HG02798 (cell line): ENCODE measurements around the gene SNRNP70.
A peak's percentile ranks its signal among the peaks of the same experiment; 100 is the strongest.
"Not testable (repeated sequence)": the region's sequence is repeated elsewhere in the genome, so short reads cannot be mapped to it uniquely, and the experiment has no call there.

Experiments used
- ATAC-seq: cut with Tn5 transposase; IDR thresholded peaks from one replicate; pipeline ENCODE4 v1.9.1; 2021; ENCODE audit warnings: mild to moderate bottlenecking; ENCODE audit not compliant: unreplicated experiment, poor library complexity

SNRNP70 gene, protein sequence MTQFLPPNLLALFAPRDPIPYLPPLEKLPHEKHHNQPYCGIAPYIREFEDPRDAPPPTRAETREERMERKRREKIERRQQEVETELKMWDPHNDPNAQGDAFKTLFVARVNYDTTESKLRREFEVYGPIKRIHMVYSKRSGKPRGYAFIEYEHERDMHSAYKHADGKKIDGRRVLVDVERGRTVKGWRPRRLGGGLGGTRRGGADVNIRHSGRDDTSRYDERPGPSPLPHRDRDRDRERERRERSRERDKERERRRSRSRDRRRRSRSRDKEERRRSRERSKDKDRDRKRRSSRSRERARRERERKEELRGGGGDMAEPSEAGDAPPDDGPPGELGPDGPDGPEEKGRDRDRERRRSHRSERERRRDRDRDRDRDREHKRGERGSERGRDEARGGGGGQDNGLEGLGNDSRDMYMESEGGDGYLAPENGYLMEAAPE

DNA sequence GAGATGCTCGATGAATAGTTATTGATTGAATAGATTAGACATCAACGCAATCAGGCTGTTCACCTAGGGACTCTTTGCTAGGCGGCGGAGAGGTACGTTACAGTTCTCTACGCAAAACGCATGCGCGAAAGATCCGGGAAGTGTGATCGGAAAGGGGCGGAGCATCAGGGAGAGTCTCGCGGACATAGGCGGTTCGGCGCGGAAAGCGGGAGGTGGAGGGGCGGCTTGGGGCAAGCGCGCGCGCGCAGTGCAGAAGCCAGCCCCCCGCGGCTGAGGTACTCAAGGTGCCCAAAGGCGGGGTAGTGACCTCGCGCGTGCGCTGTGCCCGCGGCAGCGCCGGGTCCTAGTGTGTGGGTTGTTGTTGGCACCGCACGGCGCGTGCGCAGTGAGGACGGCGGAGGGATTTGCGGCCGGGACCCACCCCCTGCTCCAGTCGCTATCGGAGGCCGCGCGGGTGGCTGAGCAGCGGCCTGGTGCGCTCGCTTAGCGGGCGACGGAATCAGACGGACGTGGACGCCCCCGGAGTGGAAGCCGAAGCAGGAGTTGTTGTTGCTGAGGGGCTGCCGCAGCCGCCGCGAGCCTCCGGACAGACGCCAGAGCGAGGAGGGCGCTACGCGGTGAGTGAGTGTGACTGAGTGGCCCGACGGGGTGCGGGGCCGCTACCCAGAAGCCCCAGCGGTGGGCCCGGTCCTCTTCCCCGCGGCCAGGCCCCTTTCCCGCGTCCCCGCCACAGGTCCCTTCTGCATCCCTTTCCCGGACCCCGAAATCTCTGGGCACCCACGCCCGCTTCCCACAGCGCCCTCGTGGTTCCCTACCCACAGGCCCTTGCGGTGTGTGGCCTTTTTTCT lies at the start of gene SNRNP70:
TSS of gene SNRNP70 (plus strand) at position 432 of the 848 bp plus-strand sequence. CDS start 964 bp downstream, outside the sequence.
- ATAC-seq, result peak; percentile 96

DNA sequence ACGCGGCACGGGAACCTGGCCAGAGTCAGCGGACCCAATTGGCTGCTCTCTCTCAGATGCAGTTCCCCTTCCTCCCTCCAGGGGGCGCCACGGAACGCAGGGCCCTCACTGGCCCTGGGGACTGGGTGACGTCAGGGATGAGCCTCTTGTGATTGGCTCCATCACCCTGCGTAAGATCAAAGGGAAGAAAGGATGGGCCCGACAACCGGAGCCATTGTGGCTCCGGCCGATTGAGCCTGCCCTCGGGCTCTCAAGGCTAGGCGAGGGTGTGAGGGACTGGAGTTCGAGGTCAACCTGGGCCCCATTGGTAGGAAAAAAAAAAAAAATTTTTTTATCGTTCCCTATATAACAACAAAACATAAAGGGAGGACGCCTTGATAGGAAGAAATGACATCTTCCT lies 48.4 kb upstream of the SNRNP70 start, which contains the start of gene CGB1:
TSS of gene CGB1 (minus strand) at position 81 of the 400 bp plus-strand sequence. CDS start 184 bp downstream, outside the sequence.
- not testable (repeated sequence) for ATAC-seq

DNA sequence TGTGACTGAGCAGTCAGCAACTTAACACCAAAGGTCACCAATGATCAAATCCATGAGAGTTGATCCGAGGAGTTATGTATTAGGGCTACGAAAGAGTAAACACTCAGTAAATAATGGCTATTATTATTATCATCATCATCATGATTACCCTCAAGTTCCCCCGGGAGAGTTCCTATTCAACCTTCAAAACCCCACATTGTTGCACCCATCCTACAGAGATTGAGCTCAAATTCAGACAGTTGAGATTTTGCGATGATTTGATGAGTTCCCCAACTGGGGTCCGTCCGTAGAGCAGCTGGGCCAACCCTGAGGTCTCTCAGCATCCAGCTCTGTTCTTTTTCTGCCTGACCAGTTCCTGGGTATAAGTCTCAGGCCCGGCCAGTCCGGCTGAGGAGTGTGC lies 47.1 kb upstream of the SNRNP70 start:
- ATAC-seq, result not testable (repeated sequence)

DNA sequence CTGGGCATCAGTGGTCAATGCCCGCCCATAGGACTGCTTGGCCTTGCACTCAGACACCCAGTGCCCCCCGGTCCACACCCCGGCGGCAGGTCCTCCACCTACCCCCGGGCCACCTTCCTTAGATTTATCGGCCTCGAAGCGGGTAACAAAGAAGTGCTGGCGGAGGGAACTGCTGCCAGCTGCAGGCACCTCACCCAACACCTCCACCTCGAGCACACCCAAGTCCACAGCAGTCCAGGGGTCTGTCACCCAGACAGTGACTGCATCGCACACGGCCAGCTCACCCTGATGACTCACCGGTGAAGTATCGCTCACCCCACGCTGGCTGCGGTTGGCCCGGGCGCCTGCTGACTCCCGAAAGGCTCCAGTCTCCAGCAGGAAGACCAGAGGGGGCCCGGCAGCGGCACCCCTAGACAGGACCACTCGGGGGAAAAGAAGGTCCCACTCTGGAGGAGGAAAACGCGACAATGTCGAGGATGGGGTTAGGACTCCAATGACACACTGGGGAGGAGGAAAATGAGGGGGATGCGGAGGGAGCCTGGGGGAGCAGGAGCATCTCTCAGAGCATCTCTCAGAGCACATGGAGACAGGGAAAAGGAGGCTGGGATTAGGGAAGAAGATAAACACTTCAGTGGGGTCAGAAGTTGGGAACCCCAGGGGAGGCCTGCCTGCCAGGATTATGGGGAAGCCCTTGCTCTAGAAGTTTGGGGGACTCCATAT lies 46.5 kb upstream of the SNRNP70 start:
- ATAC-seq, result not testable (repeated sequence)

DNA sequence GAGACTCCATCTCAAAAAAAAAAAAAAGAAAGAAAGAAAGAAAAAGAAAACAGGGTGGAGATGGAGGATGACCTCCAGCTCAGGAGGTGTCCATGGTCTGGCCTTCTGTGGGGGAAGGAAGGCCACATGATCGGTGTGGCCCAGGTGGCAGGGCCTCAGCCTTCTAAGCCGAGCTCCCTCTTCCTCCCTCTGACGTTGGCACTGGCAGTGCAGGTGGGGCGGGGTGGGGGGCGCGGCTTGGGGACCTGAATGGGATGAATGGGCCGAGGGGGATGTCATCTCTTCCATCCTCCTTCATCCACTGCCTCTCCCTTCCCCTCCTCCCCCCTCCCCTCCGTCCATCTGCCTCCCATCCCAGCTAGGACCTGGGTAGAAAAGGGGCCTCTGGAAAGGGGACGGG lies 45.5 kb upstream of the SNRNP70 start:
- ATAC-seq, result not testable (repeated sequence)

DNA sequence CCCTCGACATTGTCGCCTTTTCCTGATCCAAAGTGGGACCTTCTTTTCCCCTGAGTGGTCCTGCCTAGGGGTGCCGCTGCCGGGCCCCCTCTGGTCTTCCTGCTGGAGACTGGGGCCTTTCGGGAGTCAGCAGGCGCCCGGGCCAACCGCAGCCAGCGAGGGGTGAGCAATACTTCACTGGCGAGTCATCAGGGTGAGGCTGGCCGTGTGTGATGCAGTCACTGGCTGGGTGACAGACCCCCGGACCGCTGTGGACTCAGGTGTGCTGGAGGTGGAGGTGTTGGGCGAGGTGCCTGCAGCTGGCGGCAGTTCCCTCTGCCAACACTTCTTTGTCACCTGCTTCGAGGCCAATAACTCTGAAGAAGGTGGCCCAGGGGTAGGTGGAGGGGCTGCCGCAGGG lies 43.1 kb upstream of the SNRNP70 start:
- ATAC-seq, result no peak

DNA sequence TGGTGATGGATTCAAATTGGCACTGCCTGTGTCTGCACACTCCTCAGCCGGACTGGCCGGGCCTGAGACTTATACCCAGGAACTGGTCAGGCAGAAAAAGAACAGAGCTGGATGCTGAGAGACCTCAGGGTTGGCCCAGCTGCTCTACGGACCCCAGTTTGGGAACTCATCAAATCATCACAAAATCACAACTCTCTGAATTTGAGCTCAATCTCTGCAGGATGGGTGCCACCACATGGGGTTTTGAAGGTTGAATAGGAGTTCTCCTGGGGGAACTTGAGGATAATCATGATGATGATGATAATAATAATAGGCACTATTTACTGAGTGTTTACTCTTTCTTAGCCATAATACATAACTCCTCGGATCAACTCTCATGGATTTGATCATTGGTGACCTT lies 42.6 kb upstream of the SNRNP70 start:
- ATAC-seq, result not testable (repeated sequence)

DNA sequence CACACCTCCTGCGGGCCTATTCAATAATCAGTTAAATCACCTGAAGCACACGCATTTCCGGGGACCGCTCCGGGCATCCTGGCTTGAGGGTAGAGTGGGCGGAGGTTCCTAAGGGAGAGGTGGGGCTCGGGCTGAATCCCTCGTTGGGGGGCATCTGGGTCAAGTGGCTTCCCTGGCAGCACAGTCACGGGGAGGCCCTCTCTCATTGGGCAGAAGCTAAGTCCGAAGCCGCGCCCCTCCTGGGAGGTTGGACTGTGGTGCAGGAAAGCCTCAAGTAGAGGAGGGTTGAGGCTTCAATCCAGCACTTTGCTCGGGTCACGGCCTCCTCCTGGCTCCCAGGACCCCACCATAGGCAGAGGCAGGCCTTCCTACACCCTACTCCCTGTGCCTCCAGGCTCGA lies 41.7 kb upstream of the SNRNP70 start, which contains the start of gene CGB5:
TSS of gene CGB5 (plus strand) at position 301 of the 400 bp plus-strand sequence. CDS start 362 bp downstream, outside the sequence.
- ATAC-seq, result not testable (repeated sequence)

DNA sequence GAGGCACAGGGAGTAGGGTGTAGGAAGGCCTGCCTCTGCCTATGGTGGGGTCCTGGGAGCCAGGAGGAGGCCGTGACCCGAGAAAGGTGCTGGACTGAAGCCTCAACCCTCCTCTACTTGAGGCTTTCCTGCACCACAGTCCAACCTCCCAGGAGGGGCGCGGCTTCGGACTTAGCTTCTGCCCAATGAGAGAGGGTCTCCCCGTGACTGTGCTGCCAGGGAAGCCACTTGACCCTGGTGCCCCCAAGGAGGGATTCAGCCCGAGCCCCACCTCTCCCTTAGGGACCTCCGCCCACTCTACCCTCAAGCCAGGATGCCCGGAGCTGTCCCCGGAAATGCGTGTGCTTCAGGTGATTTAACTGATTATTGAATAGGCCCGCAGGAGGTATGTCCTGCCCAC lies 36.2 kb upstream of the SNRNP70 start, which contains the start of gene CGB8:
TSS of gene CGB8 (minus strand) at position 101 of the 400 bp plus-strand sequence. CDS start 372 bp downstream, outside the sequence.
- not testable (repeated sequence) for ATAC-seq

DNA sequence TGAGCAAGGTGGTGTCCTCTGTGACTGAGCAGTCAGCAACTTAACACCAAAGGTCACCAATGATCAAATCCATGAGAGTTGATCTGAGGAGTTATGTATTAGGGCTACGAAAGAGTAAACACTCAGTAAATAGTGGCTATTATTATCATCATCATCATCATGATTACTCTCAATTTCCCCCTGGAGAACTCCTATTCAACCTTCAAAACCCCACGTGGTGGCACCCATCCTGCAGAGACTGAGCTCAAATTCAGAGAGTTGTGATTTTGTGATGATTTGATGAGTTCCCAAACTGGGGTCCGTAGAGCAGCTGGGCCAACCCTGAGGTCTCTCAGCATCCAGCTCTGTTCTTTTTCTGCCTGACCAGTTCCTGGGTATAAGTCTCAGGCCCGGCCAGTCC lies 35.4 kb upstream of the SNRNP70 start:
- ATAC-seq, result not testable (repeated sequence)

DNA sequence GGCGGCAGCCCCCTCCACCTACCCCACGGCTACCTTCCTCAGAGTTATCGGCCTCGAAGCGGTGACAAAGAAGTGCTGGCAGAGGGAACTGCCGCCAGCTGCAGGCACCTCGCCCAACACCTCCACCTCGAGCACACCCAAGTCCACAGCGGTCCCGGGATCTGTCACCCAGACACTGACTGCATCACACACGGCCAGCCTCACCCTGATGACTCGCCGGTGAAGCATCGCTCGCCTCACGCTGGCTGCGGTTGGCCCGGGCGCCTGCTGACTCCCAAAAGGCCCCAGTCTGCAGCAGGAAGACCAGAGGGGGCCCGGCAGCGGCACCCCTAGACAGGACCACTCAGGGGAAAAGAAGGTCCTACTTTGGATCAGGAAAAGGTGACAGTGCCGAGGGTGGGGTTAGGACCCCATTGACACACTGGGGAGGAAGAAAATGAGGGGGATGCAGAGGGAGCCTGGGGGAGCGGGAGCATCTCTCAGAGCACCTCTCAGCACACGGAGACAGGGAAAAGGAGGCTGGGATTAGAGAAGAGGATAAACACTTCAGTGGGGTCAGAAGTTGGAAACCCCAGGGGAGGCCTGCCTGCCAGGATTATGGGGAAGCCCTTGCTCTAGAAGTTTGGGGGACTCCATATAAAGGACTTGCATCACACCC lies 34.7 kb upstream of the SNRNP70 start:
- ATAC-seq, result not testable (repeated sequence)

DNA sequence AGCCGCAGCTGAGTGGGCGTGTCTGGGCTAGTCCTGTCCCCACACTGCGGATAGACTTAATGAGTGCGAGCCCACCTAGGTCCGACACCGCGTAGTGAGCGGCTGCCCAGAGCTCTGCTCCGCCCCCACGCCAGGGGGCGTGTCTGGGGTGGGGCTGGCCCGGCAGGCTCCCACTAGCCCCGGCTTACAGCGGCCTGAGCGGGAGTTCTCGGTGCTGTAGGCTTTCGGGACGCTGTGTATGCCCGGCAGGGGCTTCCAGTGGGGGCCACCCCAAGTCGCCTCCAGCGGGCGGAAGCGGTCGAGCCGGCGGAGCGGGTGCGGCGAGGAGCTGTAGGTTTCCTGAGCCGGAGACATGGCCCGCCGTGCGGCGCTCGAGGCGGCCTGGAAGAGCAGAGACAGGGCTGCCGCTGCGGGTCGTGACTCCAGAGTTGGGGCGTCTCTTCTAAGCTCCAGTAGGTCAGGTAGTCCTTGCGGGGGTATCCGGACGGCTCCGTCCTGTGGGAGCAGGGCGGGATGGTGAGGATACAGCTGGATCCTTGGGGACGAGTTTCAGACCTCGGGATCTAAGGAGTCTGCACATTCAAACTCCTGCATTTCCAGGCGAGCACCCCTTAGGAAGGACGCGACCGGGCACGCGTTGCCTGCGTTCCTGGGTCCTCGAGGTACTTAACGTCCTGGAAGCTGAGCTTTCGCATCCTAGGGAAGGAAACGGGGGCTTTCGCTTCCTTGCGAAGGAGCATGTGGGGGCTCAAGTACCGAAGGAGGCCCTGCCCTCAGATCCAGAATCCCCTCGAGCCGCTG lies 28.9 kb upstream of the SNRNP70 start:
- no peak for ATAC-seq

DNA sequence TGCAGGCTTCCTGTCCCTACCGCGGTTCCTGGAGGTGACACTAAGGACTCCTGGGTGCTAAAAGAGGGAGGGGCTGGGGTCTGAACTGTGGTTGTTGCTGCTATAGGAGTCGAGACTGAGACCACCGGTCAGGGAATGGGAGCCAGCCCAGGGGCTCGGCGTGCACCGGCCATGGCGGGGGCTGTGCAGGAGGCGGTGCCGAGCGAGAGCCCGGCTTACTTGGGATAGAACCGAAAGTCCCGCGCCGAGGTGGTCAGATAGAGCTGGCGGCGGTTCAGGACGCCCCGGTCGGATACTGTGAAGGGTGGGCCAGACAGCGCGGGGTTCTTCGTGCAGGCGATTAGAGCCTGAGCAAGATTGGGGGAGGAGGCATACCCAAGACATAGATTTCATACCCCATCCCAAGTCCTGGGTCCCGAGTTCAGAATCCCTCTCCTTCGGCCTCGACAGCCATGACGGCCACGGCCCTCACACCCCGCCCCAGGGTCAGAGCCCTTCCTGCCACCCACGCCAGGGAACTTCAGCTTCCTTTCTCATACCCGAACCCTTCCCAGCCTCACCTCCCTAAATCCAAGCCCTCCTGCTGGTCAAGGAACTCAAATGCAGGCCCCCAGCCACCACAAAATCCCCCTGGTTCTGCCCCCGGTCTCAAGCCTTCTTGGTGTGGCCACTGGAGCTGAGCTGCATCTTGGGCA lies 28.2 kb upstream of the SNRNP70 start:
- not testable (repeated sequence) for ATAC-seq

DNA sequence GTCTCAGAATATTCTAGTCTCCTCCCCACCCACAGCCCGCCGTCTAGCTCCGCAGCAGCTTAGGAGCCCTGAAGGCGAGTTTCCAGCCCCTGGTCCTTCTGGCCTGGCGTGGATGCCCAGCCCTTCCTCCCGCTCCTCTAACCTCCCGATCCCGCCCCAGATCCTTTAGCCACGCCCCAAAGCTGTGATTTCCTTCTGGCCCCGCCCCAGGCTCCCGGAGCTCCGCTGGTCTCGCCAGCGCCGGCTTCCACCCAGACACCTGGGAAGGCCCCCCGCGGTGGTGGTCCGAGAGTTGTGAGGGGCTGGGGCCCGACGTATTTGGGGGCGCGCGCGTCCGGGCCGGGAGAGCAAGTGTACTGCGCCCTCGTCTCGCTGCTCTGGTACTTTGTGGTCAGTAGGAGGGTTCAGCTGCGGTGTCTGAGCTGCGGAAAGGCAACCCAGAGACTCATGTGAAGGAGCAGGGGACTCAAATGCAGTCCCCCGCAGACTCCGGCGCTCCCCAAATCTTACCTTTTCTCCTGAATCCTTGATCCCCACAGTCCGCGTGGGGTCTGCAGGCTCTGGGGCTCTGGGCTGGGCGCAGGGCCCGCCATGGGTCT lies 27.5 kb upstream of the SNRNP70 start, which contains the start of gene CGB7:
TSS of gene CGB7 (minus strand) at position 114 of the 599 bp plus-strand sequence. CDS start 2,374 bp downstream, outside the sequence.
- ATAC-seq, result no peak

DNA sequence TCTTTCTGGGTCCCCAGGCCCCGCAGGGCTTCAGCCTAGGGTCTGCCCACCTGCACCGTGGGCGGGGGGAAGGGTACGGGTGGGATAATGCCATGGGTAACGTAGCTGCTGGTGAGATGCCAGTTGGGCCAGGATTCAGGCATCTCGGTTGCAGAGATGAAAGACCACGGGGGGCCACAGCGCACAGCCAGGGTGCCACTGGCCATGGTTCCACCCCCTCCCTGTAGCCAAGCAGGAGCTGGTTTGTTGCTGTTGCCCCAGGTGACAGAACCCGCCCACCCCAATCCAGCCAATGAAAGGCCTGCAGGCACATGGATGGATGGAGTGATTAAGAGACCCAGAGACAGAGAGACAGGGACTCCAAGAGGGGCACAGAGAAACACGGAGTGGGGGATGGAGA lies 26.7 kb upstream of the SNRNP70 start:
- no peak for ATAC-seq

DNA sequence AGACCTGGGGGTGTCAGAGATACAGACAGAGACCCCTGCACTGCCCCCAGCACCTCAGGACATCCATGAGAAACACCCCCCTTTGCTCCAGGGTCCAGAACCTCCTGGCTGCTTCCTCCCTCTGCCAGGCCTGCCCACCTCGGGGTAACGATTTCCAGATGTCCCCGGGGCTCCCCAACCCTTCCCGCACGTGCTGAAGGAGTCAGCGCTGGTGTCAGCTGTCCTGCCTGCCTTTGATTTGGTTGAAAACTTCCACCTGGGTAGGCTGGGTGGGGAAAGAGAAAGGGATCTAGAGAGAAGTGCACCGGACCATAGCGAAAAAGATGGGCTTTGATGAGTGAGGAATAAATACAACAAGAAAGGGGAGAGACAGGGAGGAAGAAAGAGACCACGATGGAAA lies 26.2 kb upstream of the SNRNP70 start:
- ATAC-seq, result no peak

DNA sequence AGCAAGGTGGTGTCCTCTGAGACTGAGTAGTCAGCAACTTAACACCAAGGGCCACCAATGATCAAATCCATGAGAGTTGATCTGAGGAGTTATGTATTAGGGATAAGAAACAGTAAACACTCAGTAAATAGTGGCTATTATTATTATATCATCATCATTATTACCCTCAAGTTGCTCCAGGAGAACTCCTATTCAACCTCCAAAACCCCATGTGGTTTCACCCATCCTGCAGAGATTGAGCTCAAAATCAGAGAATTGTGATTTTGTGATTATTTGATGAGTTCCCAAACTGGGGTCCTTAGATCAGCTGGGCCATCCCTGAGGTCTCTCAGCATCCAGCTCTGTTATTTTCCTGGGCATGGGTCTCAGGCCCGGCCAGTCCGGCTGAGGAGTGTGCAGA lies 24.3 kb upstream of the SNRNP70 start:
- ATAC-seq, result no peak

DNA sequence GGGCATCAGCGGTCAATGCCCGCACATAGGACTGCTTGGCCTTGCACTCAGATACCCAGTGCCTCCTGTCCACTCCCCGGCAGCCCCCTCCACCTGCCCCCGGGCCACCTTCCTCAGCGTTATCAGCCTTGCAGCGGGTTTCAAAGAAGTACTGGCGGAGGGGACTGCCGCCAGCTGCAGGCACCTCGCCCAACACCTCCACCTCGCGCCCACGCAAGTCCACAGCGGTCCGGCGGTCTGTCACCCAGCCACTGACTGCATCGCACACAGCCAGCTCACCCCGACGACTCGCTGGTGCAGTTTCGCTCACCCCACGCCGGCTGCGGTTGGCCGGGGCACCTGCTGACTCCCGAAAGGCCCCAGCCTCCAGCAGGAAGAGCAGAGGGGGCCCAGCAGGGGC lies 23.8 kb upstream of the SNRNP70 start:
- no peak for ATAC-seq
